Activated T-cell treated with anti-CD3 and anti-CD28 coated beads, Interleukin-2, amount 50 U/mL, for 48 hours (primary cell): Measurements from ENCODE around the gene ZBTB11.
"Not testable (repeated sequence)": the region's sequence is repeated elsewhere in the genome, so short reads cannot be mapped to it uniquely, and the experiment has no call there.

Source experiments
- DNase-seq, 2 experiments: peaks; one replicate each; pipeline ENCODE4 v3.0.0-alpha.2; 2020

Gene ZBTB11

DNA sequence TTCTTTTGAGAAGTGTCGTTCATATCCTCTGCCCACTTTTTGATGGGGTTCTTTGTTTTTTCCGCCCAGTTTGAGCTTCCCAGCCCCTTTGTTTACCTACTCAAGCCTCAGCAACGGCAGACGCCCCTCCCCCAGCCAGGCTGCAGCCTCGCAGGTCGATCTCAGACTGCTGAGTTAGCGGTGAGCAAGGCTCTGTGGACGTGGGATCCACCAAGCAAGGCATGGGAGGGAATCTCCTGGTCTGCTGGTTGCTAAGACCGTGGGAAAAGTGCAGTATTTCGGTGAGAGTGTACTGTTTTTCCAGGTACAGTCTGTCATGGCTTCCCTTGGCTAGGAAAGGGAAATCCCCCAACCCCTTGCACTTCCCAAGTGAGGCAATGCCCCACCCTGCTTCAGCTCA is 71.5 kb downstream of the ZBTB11 start:
- not testable (repeated sequence) for DNase-seq

DNA sequence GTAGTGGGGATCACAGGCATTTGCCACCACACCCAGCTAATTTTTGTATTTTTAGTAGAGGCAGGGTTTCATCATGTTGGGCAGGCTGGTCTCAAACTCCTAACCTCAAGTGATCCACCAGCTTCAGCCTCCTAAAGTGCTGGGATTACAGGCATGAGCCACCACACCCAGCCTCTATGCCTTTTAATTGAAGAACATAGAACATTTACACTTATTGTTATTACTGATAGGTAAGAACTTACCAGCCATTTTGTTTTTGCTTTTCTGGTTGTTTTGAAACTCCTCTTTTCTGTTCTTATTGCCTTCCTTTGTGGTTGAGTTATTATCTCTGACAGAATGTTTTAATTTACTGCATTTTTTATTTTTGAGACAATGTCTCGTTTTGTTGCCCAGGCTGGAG is 73.7 kb downstream of the ZBTB11 start:
- DNase-seq, result no peak

DNA sequence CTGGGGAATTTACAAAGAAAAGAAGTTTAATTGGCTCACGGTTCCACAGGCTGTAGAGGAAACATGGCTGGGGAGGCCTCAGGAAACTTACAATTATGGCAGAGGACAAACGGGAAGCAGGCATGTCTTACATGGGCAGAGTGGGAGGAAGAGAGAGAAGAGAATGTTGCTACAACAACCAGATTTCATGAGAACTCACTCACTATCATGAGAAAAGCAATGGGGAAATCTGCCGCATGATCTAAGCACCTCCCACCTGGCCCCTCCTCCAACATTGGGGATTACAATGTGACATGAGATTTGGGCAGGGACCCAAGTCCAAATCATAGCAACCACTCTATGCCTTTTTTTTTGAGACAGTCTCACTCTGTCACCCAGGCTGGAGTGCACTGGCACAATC is 74.2 kb downstream of the ZBTB11 start:
- no peak for DNase-seq
